GM19035 (cell line): Measurements from ENCODE around the gene HIBADH.
"Not testable (repeated sequence)": the region's sequence is repeated elsewhere in the genome, so short reads cannot be mapped to it uniquely, and the experiment has no call there.

ENCODE experiments used
- ATAC-seq: cut with Tn5 transposase; IDR thresholded peaks from one replicate; pipeline ENCODE4 v1.9.1; 2021; ENCODE audit not compliant: unreplicated experiment

The HIBADH gene

DNA sequence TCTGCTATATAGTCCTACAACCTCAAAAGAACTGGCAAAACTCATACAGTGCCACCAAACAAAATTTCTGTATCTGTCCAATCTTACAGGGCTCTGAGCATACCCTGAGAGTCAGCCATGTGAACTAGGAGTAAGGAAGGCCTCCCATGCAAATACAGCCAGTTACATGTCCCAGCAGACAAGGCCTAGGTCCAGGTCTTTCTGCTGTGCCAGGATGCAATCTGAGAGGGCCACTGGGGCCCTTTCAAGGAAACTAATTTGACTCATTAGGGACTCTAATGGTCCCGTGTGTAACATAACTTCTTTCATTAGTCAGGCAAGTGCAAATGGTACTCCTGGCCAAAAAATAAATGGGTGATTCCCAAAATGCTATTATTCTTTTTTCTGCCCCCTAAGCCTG lies 17.9 kb upstream of the HIBADH start:
- no peak for ATAC-seq

- no peak for ATAC-seq
Observed at GRCh38 chr7:27678617-27679260, 16.1 kb upstream of the HIBADH start.

DNA sequence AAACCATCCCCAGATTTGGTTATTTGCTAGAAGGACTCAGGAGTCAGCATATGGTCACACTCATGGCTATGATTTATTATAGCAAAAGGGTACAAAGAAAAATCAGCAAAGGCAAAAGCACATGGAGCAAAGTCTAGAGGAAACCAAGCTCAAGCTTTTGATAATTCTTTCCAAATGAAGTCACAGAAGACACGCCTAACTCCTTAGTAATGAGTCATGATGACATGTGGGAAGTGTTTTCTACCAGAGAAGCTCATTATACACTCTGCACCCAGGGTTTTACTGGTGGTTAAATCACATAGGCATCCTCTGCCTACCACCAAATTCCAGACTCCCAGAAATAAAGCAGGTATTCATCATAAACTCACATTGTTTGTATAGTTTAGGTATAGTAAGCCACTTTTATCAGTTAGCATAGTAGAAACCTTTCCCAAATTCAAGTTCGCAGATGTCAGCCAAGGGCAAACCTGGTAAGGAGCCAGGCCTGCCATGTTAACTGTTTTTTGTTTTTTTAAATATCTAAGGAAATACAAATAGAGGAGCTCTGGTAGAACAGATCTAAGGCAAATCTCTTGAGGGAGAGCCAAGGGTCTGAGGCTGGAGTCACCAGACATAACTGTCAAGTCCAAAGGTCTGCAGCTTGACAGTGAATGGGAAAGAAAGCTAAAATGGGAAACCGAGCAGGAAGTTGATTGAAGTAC lies 15.4 kb upstream of the HIBADH start:
- no peak for ATAC-seq

- ATAC-seq, result not testable (repeated sequence)
Observed at GRCh38 chr7:27674126-27674525, 11.4 kb upstream of the HIBADH start.

DNA sequence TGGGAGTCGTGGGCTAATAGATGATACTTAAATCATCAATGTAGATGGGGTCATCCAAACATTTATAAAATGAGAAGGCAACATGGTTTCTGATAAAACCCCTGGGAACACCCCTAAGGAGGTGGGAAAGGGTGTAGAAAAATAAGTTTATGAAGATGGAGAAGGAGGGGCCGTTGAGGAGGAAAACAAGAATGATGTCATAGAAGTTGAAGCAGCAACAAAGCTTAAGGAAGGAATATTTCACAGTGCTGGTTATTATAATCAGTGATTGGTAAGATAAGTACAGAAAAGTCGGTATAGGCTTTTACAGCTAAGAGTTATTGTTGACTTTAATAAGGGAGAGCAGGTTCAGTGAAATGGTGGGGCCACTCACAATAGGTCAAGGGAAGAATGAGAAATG lies 9.0 kb upstream of the HIBADH start:
- ATAC-seq, result no peak

DNA sequence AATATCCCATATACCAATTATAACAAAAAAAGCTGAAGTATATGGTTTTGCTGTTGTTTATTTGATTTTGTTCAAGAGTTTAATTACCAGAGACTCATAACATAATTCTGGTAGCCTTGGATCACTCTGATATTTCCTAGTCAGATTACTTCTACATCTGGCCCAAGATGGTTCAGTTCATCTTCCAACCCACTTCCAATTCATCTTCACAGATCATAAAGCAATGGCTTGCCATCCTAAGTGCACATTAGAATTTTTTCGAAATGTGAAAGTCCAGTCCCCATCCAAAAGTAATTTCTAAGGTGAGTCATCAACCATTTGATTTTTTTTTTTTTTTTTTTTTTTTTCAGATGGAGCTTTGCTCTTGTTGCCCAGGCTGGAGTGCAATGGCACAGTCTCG lies 8.0 kb upstream of the HIBADH start:
- ATAC-seq, result no peak

DNA sequence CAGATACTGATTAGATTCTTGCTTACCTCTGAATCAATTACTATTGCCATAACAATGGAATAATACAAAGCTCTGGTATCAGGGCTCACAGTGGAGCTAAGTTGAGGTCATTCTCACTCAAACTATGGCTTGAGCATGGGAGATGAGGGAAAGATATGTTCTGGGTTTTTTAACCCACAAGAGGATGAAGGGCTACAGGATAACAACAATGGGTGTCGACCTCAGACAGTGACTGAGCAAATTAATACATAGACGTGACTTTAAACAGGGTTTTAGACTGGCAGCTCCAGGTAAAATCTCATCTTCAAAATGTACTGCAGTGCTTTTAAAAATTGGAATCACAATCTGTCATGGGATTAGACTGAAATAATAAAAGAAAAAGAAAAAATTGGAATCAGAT lies 7.5 kb upstream of the HIBADH start:
- ATAC-seq, result no peak

- no peak for ATAC-seq
Observed at GRCh38 chr7:27665531-27665930, 2.8 kb upstream of the HIBADH start.

- no peak for ATAC-seq
Observed at GRCh38 chr7:27663989-27664331, 1.3 kb upstream of the HIBADH start.

GRCh38 chr7:27661811-27662489 lies 733 bp downstream of the HIBADH start:
- ATAC-seq, result peak; percentile 8

- no peak for ATAC-seq
Observed at GRCh38 chr7:27656724-27657123, 6.0 kb downstream of the HIBADH start.

DNA sequence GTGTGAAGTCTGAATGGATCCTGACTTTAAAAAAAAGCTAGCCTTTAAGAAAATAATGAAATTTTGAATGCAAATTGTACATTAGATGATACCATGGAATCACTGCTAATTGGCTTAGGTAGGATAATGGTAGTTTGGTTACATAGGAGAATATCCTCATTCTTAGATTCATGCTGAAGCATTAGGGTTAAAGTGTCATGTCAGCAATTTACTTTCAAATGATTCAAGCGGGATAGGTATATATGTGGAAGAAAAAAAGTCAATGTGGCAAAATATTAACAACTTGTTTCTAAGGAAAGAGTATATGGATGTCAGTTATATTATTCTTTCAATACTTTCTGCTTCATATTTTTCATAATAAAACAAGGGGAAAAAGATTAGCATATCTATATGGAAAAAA lies 7.5 kb downstream of the HIBADH start:
- ATAC-seq, result no peak

- ATAC-seq, result no peak
Observed at GRCh38 chr7:27652518-27652917, 10.2 kb downstream of the HIBADH start.

GRCh38 chr7:27651702-27652101 lies 11.0 kb downstream of the HIBADH start:
- ATAC-seq, result no peak

GRCh38 chr7:27650283-27650682 lies 12.4 kb downstream of the HIBADH start:
- ATAC-seq, result no peak

DNA sequence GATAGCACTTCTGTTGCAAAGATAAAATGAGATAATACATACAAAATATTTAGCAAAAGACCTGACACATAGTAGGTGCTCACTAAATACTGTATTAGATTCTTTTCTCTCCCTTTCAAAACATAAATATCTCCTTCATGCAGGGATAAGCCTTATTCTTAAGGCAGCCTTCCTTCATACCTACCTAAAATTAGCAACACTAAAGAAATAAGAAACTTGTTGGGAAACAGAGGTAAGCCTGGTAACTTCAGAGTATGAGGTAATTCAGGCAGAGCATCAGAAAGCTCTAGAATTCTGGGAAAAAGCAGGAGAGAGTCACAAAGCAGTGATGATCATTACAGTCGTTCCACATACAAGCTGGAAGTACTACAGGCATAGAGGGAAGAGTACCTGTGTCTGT lies 15.2 kb downstream of the HIBADH start:
- ATAC-seq, result no peak

DNA sequence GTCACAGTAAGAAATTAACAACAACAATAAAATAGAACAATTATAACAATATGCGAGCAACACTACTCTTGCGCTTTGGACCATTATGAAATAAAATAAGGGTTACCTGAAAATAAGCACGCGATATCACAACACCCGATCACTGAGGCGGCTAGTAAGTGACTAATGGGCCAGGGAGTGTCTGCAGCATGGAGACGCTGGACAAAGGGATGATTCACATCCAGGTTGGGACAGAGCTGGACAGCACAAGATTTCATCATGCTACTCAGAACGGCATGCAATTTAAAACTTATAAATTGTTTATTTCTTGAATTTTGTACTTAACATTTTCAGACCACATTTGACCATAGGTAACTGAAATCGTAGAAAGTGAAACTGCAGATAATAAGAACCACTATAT lies 15.6 kb downstream of the HIBADH start:
- no peak for ATAC-seq

- no peak for ATAC-seq
Observed at GRCh38 chr7:27642271-27642670, 20.4 kb downstream of the HIBADH start.

DNA sequence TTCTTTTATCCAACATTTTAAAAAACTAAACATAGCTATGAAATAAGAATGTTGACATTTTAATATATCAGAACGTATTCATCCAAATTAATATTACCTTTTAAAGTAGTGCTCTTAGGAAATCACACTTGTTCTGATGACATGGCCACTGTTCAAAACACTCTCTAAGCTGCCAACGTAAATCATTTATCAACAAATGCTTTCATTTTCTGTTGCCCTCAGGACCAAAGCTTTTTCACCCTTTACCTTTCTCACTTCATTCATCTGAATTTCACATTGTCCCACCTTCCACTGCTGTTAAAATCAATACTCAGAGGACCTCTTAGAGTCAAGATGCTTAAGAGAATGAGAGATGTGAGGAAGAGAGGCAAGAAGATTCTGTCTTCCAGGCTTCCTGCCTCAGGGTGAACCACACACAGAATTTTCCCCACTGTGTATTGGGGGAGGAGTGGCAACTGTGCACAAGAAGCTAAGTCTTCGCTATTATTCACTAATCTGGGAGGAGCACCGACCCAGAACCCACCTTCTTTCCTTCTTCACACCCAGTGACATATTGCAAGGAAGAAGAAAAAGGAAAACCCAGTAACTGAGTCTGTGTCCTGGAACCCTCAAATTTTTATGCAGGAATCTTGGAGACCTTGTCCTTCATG lies 21.0 kb downstream of the HIBADH start:
- no peak for ATAC-seq

- no peak for ATAC-seq
Observed at GRCh38 chr7:27640884-27641574, 21.7 kb downstream of the HIBADH start.

DNA sequence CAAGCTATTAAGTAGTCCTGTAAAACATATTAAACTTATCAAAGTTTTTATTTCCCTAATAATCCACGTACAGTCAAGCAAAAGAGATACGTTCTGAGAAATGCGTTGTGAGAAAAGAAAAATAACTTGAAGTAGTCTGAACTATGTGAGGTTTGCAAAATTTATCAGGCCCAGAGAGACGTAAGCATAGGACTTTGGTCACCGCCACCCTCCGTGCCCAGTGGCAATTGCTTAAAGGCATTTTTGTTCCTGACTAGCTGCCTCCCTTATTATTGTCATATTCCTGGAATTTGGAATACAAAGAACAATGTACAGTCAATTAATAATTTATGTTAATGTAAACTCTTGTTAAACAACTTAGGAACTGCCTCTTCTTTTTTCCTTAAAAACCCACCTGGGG lies 22.8 kb downstream of the HIBADH start:
- no peak for ATAC-seq
